C4-2B (cell line): ENCODE results near the gene HAAO.

Source experiments
- H3K27ac ChIP-seq: fragments of 450-650 bp; 2 replicates; pipeline ENCODE4 v1.5.1; 2017
- CTCF ChIP-seq: fragments of 450-650 bp; conservative IDR thresholded peaks from 2 replicates; pipeline ENCODE4 v1.5.1; 2017; ENCODE audit warnings: mild to moderate bottlenecking
- ZFX ChIP-seq: fragments of 450-650 bp; IDR thresholded peaks from 2 replicates; pipeline ENCODE4 v1.6.1; 2017

HAAO gene

GRCh38 chr2:42764096-42764495 is 28.3 kb downstream of the HAAO start, which contains the start of gene OXER1:
Gene OXER1, minus strand, starts transcription at chr2:42764135. Its CDS starts 73 bp downstream, at chr2:42764062.
- TF ChIP-seq ZFX: no peak
- no peak for TF ChIP-seq CTCF
- H3K27ac ChIP-seq: no peak within 1 kb of the TSS

GRCh38 chr2:42762823-42763804 is 29.3 kb downstream of the HAAO start:
- TF ChIP-seq ZFX: no peak
- TF ChIP-seq CTCF: no peak
- no peak overlapping the region for H3K27ac ChIP-seq

GRCh38 chr2:42762155-42762554 is 30.2 kb downstream of the HAAO start:
- no peak for TF ChIP-seq ZFX
- TF ChIP-seq CTCF: no peak

GRCh38 chr2:42761554-42761953 is 30.8 kb downstream of the HAAO start:
- H3K27ac ChIP-seq: no peak overlapping the region
- TF ChIP-seq ZFX: no peak
- TF ChIP-seq CTCF: no peak

More at GRCh38 chr2:42762155-42762554, 30.2 kb downstream of the HAAO start:
- H3K27ac ChIP-seq: no peak overlapping the region

GRCh38 chr2:42758751-42759150 is 33.6 kb downstream of the HAAO start:
- H3K27ac ChIP-seq: no peak overlapping the region
- TF ChIP-seq ZFX (no peak), CTCF (no peak)

GRCh38 chr2:42757981-42758740 is 34.2 kb downstream of the HAAO start:
- H3K27ac ChIP-seq: no peak overlapping the region
- TF ChIP-seq CTCF (no peak), ZFX (no peak)
